Nephron progenitor cell (in vitro differentiated cells): ENCODE data around the gene PAFAH1B2.
"Not testable (repeated sequence)": the region's sequence is repeated elsewhere in the genome, so short reads cannot be mapped to it uniquely, and the experiment has no call there.

Experiments used
- DNase-seq: peaks from one replicate; pipeline ENCODE4 v3.0.0; 2021
- H3K27ac Mint-ChIP-seq: 2 replicates; pipeline ENCODE4 v1.8.0; 2021; ENCODE audit warnings: mild to moderate bottlenecking, moderate library complexity, mixed read lengths
- H3K27me3 Mint-ChIP-seq: 2 replicates; pipeline ENCODE4 v1.8.0; 2021; ENCODE audit warnings: mild to moderate bottlenecking, low read depth, mixed read lengths; ENCODE audit not compliant: poor library complexity
- H3K36me3 Mint-ChIP-seq: 2 replicates; pipeline ENCODE4 v1.8.0; 2021; ENCODE audit warnings: low read depth, mixed read lengths
- H3K4me1 Mint-ChIP-seq: 2 replicates; pipeline ENCODE4 v1.8.0; 2021; ENCODE audit warnings: mixed read lengths
- H3K4me3 Mint-ChIP-seq: 2 replicates; pipeline ENCODE4 v1.8.0; 2021; ENCODE audit warnings: mild to moderate bottlenecking, moderate library complexity, mixed read lengths
- H3K9me3 Mint-ChIP-seq: 2 replicates; pipeline ENCODE4 v1.8.0; 2021; ENCODE audit warnings: mild to moderate bottlenecking, moderate library complexity, mixed read lengths
- TF ChIP-seq, protein P1 (sequence below): fragments of 200-600 bp; sonication (generic); IDR thresholded peaks from 2 replicates; pipeline ENCODE4 v1.5.0; 2021; ENCODE audit warnings: antibody characterized with exemption

PAFAH1B2 gene

DNA sequence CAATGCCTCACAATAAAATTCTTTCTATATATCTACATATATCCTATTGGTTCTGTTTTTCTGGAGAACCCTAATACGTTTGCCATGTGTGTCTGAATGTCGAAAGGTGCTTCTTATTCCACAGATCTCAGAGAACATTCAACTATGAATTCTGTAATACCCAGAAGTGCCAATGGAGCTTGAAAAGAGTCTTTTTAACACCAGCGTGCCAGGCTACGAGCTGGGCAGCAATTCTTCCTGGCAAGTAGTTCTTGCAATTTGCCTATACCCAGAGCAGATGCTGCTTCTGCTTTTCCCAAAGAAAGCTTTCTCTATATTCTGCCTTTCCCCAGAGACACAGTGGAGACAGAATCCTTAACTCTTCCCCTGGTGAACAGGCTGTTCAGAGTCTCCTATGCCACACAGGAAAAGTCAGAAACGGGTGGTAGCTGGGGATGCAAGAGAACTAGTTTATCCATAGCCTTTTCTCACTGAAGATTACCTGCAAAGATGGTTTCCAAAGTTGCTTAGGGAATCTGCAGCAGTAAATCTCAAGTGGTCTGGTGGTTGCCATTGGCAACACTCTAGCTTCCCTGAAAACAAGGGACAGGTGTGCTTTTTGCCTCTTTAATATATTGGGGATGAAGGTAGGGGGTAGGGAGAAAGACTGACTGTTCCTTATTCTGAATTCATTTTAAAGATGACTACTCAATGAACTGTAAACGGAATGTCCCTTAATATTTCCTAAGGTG lies 16.8 kb upstream of the PAFAH1B2 start:
- no peak for DNase-seq
- H3K9me3 Mint-ChIP-seq: no peaks in the 10 kb centered on the region
- no peaks in the 10 kb centered on the region for H3K36me3 Mint-ChIP-seq
- TF ChIP-seq, protein P1, sequence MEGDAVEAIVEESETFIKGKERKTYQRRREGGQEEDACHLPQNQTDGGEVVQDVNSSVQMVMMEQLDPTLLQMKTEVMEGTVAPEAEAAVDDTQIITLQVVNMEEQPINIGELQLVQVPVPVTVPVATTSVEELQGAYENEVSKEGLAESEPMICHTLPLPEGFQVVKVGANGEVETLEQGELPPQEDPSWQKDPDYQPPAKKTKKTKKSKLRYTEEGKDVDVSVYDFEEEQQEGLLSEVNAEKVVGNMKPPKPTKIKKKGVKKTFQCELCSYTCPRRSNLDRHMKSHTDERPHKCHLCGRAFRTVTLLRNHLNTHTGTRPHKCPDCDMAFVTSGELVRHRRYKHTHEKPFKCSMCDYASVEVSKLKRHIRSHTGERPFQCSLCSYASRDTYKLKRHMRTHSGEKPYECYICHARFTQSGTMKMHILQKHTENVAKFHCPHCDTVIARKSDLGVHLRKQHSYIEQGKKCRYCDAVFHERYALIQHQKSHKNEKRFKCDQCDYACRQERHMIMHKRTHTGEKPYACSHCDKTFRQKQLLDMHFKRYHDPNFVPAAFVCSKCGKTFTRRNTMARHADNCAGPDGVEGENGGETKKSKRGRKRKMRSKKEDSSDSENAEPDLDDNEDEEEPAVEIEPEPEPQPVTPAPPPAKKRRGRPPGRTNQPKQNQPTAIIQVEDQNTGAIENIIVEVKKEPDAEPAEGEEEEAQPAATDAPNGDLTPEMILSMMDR: no peak
- no peaks in the 10 kb centered on the region for H3K4me1 Mint-ChIP-seq
- H3K4me3 Mint-ChIP-seq: no peak overlapping the region
- H3K27ac Mint-ChIP-seq: no peak overlapping the region
- H3K27me3 Mint-ChIP-seq: peaks cover 48% of the 10 kb centered on the region

DNA sequence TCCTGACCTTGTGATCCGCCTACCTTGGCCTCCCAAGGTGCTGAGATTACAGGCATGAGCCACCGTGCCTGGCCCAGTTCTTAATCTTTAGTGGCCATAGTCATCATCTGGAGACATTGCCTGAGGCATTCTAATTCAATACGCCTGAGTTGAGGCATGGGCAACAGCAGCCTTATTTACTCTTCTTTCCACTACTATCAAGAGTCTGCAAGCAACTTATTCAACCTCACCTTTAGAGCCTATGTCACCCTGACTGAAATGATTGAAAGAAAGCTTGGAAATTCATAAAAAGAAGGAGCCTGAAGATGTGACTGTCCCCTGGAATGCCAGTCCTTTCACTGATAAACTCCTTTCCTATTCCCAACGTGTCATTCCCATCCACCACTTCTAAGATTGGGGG lies 15.8 kb upstream of the PAFAH1B2 start:
- Mint-ChIP-seq H3K4me3 (no peak overlapping the region), H3K9me3 (no peaks in the 10 kb centered on the region), H3K27ac (no peak overlapping the region), H3K36me3 (no peaks in the 10 kb centered on the region), H3K4me1 (no peaks in the 10 kb centered on the region), H3K27me3 (peaks cover 44% of the 10 kb centered on the region)
- TF ChIP-seq, protein P1: no peak
- DNase-seq: no peak

DNA sequence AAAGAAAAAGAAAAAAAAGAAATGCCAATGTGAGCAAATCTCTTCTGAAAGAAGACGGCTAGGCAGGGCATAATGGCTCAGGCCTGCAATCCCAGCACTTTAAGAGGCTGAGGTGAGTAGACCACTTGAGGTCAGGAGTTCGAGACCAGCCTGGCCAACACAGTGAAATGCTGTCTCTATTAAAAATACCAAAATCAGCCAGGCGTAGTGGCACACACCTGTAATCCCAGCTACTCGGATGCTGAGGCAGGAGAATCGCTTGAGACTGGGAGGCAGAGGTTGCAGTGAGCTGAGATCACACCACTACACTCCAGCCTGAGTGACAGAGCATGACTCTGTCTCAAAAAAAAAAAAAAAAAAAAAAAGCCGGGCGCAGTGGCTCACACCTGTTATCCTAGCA lies 13.7 kb upstream of the PAFAH1B2 start:
- not testable (repeated sequence) for H3K4me3 Mint-ChIP-seq, H3K9me3 Mint-ChIP-seq, H3K36me3 Mint-ChIP-seq, DNase-seq, H3K27ac Mint-ChIP-seq, H3K4me1 Mint-ChIP-seq
- peaks cover 48% of the 10 kb centered on the region for H3K27me3 Mint-ChIP-seq

DNA sequence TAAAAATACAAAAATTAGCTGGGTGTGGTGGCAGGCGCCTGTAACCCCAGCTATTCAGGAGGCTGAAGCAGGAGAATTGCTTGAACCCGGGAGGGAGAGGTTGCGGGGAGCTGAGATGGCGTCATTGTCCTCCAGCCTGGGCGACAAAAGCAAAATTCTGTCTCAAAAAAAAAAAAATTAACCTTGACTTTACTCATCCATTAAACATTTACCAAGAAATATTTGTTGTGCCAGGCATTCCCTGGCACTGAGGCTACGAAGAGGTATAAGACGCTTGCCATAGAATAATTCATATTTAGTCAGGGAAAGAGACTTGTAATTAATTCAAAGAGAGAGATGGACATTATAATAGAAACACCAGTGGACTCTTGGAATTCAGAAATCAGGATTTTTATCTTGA lies 13.2 kb upstream of the PAFAH1B2 start:
- Mint-ChIP-seq H3K27me3 (peaks cover 45% of the 10 kb centered on the region), H3K9me3 (no peaks in the 10 kb centered on the region), H3K36me3 (no peaks in the 10 kb centered on the region), H3K4me3 (no peak overlapping the region), H3K4me1 (no peaks in the 10 kb centered on the region), H3K27ac (no peak overlapping the region)
- TF ChIP-seq, protein P1: no peak
- no peak for DNase-seq

DNA sequence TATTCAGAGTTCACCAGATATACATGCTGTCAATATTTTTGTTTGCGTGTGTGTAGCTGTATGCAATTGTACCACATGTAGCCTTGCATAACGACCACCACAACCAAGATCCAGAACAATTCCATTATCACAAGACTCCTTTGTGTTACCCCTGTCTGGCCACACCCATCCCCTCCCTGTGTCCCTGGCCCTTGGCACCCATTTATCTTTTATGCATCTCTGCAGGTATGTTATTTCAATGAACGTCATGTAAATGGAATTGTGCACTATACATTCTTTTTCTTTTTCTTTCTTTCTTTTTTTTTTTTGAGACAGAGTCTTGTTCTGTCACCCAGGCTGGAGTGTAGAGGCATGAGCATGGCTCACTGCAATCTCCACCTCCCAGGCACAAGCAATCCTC lies 9.7 kb upstream of the PAFAH1B2 start:
- Mint-ChIP-seq H3K9me3 (no peaks in the 10 kb centered on the region), H3K4me3 (no peak overlapping the region)
- DNase-seq: no peak

DNA sequence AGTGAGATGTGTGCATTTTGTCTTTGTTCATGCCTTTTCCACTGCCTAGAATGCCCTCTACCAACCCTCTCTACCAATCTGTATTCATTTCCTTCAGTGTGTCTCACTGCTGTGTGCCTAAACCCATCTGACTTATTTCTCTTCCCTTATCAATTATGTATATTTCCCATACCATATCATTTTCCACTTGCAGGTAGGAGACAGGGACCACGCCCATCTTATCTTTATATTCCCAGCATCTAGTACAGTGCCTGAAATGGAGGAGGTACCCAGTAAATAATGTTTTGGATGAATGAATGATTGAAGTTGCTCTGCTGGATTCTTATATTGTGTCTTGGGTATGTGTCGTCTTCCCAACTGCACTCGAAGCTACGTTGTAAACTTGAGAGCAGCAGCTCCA lies 9.1 kb upstream of the PAFAH1B2 start:
- H3K9me3 Mint-ChIP-seq, H3K4me3 Mint-ChIP-seq, H3K27ac Mint-ChIP-seq, H3K4me1 Mint-ChIP-seq, H3K36me3 Mint-ChIP-seq, DNase-seq: not testable (repeated sequence)
- peaks cover 23% of the 10 kb centered on the region for H3K27me3 Mint-ChIP-seq

More for the DNA sequence above, 9.7 kb upstream of the PAFAH1B2 start:
- H3K27me3 Mint-ChIP-seq: peaks cover 21% of the 10 kb centered on the region
- peaks cover 9% of the 10 kb centered on the region for H3K4me1 Mint-ChIP-seq
- H3K36me3 Mint-ChIP-seq: no peaks in the 10 kb centered on the region
- H3K27ac Mint-ChIP-seq: no peak overlapping the region
- TF ChIP-seq, protein P1: no peak

DNA sequence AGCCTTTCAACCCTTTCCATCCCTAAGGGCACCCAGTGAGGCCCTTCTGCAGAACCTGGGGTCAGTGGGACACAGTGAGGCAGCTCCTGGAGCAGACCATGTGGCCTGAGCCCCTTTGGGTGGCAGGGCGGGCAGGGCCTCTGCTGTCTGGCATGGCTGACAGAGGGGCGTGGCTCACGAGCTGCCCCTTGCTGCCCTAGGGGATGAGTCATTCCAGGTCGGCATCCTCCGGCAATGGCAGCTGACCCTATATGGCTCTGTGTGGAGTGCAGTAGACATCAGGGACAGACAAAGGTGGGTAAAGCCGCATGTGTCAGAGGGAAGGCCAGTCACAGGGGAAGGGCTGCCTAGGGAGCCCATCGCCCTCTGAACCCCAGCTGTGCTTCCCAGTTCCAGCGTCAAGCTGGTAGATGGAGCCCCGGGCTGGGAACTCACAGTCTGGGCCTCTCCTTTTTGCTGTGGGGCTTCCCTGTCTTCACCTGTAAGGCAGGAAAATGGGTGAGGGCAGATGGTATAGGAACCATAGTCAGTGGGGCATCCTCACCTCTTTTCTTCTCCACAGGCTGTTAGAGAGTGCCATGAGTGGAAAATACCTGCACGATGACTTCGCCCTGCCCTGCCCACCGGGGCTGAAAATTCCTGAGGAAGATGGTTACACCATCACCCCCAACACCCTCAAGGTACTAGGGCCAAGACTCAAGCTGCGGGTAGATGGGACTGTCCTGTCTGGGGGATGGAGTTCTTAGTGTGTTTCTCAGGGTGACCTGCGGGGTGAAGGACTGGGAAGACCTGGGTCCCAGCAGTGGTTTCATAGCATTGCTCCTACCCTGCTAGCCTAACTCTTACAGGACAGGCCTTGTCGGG lies 6.6 kb upstream of the PAFAH1B2 start:
- not testable (repeated sequence) for H3K4me1 Mint-ChIP-seq, H3K9me3 Mint-ChIP-seq

More for the DNA sequence above, 6.6 kb upstream of the PAFAH1B2 start:
- not testable (repeated sequence) for H3K36me3 Mint-ChIP-seq, DNase-seq, H3K4me3 Mint-ChIP-seq, H3K27ac Mint-ChIP-seq
- peaks cover 27% of the 10 kb centered on the region for H3K27me3 Mint-ChIP-seq
